ENCODE data around the gene ELMO1.

DNA sequence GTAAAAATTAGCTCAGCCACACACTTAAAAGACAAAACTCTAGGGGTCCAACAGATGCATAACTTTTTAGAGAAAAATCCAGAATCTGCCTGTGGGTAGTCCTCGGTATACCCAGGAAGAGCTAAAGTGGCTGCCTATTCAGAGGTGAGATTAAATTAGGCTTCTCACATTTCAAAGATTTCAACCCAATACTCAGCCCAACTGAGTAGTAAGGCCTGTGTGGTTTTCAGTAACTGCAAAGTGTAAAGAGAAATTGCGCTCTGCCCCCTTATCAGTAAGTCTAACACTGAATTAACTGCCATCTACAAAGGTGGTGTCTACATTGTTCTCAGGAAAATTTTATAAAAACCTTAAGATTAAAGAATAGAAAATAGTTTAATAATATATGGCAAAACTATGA, 88.2 kb downstream of the ELMO1 start:
- TF ChIP-seq GATA1 (IDR thresholded peaks at IDR 0.05; ENCODE audit: low read depth, low read length) (no peak), POLR2A (IDR thresholded peaks at IDR 0.05; ENCODE audit: low read length) (no peak)
